HepG2 (cell line): ENCODE results near the gene NAPB. TPM values are rescaled to one million over a fixed set of nuclear protein-coding genes. Genes with fewer than 3 reads are reported as not detected.

Experiments
- ARID5B ChIP-seq: IDR thresholded peaks from 2 replicates; pipeline ENCODE4 v1.4.0; 2020; ENCODE audit warnings: mild to moderate bottlenecking, missing genetic modification reagents
- ESRRA ChIP-seq: sonication (generic); formaldehyde crosslinking; IDR thresholded peaks from 2 replicates; pipeline ENCODE4 v1.5.1; 2020; ENCODE audit warnings: mild to moderate bottlenecking, low read depth, missing genetic modification reagents
- ETV5 ChIP-seq: IDR thresholded peaks from 2 replicates; pipeline ENCODE4 v1.6.1; 2018; ENCODE audit warnings: missing biosample characterization, missing genetic modification reagents, inconsistent platforms, borderline replicate concordance
- FIP1L1 ChIP-seq: fragments of 200-400 bp; formaldehyde crosslinking; IDR thresholded peaks from 2 replicates; pipeline ENCODE4 v1.6.1; 2018; ENCODE audit warnings: low read depth, mild to moderate bottlenecking, low read length, moderate library complexity, borderline replicate concordance; ENCODE audit not compliant: insufficient read depth
- GABPB1 ChIP-seq: IDR thresholded peaks from 2 replicates; pipeline ENCODE4 v1.6.1; 2016; ENCODE audit warnings: mild to moderate bottlenecking, missing genetic modification reagents, moderate library complexity, missing compliant biosample characterization
- MAF1 ChIP-seq: sonication (generic); formaldehyde crosslinking; IDR thresholded peaks from 2 replicates; pipeline ENCODE4 v1.5.0; 2020; ENCODE audit warnings: missing genetic modification reagents, borderline replicate concordance
- MATR3 ChIP-seq: sonication (generic); formaldehyde crosslinking; IDR thresholded peaks from 2 replicates; pipeline ENCODE4 v1.4.0; 2020; ENCODE audit warnings: missing genetic modification reagents
- MBD4 ChIP-seq: IDR thresholded peaks from 2 replicates; pipeline ENCODE4 v1.6.1; 2012; ENCODE audit warnings: low read length, inconsistent platforms, borderline replicate concordance
- MED1 ChIP-seq: sonication (generic); formaldehyde crosslinking; IDR thresholded peaks from 2 replicates; pipeline ENCODE4 v1.4.0; 2020; ENCODE audit warnings: missing genetic modification reagents
- NFYB ChIP-seq: sonication (generic); formaldehyde crosslinking; IDR thresholded peaks from 2 replicates; pipeline ENCODE4 v1.4.0; 2020; ENCODE audit warnings: missing genetic modification reagents
- PITX1 ChIP-seq: sonication (generic); formaldehyde crosslinking; IDR thresholded peaks from 2 replicates; pipeline ENCODE4 v1.5.1; 2020; ENCODE audit warnings: mild to moderate bottlenecking, missing genetic modification reagents
- SIX1 ChIP-seq: sonication (generic); formaldehyde crosslinking; IDR thresholded peaks from 2 replicates; pipeline ENCODE4 v1.4.0; 2020; ENCODE audit warnings: missing genetic modification reagents, borderline replicate concordance
- TARDBP ChIP-seq: sonication (generic); formaldehyde crosslinking; IDR thresholded peaks from 2 replicates; pipeline ENCODE4 v1.8.0; 2022; ENCODE audit warnings: mild to moderate bottlenecking, missing genetic modification reagents
- ZFAT ChIP-seq: sonication (generic); formaldehyde crosslinking; conservative IDR thresholded peaks from 2 replicates; pipeline ENCODE4 v1.8.1; 2023; ENCODE audit warnings: missing genetic modification reagents, inconsistent platforms
- ZFP36 ChIP-seq: fragments of 150-350 bp; IDR thresholded peaks from 2 replicates; pipeline ENCODE4 v1.6.1; 2018; ENCODE audit warnings: borderline replicate concordance, low read length, low read depth; ENCODE audit not compliant: partially characterized antibody
- ZKSCAN8 ChIP-seq: IDR thresholded peaks from 2 replicates; pipeline ENCODE4 v1.6.1; 2016; ENCODE audit warnings: borderline replicate concordance, missing genetic modification reagents, missing compliant biosample characterization
- ZNF10 ChIP-seq: sonication (generic); formaldehyde crosslinking; IDR thresholded peaks from 2 replicates; pipeline ENCODE4 v1.4.0; 2020; ENCODE audit warnings: mild to moderate bottlenecking, low read depth, missing genetic modification reagents, borderline replicate concordance
- ZNF138 ChIP-seq: sonication (generic); formaldehyde crosslinking; IDR thresholded peaks from 2 replicates; pipeline ENCODE4 v1.5.0; 2020; ENCODE audit warnings: mild to moderate bottlenecking, low read depth, missing genetic modification reagents
- ZNF256 ChIP-seq: sonication (generic); formaldehyde crosslinking; conservative IDR thresholded peaks from 2 replicates; pipeline ENCODE4 v1.4.0; 2020; ENCODE audit warnings: missing genetic modification reagents
- ZNF605 ChIP-seq: sonication (generic); formaldehyde crosslinking; IDR thresholded peaks from 2 replicates; pipeline ENCODE4 v1.8.0; 2022; ENCODE audit warnings: mild to moderate bottlenecking, missing genetic modification reagents
- ZNF883 ChIP-seq: sonication (generic); formaldehyde crosslinking; IDR thresholded peaks from 2 replicates; pipeline ENCODE4 v1.5.1; 2020; ENCODE audit warnings: mild to moderate bottlenecking, missing genetic modification reagents; ENCODE audit errors: not compliant biosample characterization
- polyA plus RNA-seq, 8 experiments: library from polyadenylated mRNA; depleted of rRNA in 3 of 8; stranded (reverse) in 7 of 8; unstranded in 1 of 8; fragments of >200 nt; fragmentation: Illumina TruSeq in 4 of 8; extraction: Trizol in 4 of 8; gene quantifications; 2 replicates each; pipeline versions ENCODE4 v1.2.1 to v1.2.3, GENCODE V29; 2011 to 2016; ENCODE audit warnings: low read depth in 4 of 8, missing spikeins in 1 of 8, mixed read lengths in 1 of 8; ENCODE audit not compliant: insufficient read depth in 1 of 8
- total RNA-seq, 5 experiments: library from RNA; depleted of rRNA; stranded (reverse); fragments of >200 nt; fragmentation: Illumina TruSeq; extraction: Trizol; gene quantifications; 2 replicates each; pipeline ENCODE4 v1.2.3, GENCODE V29; 2016; ENCODE audit warnings: low read depth in 1 of 5
- TF ChIP-seq, protein P1 (sequence below): sonication (generic); formaldehyde crosslinking; IDR thresholded peaks from 2 replicates; pipeline ENCODE4 v1.5.0; 2020; ENCODE audit warnings: mild to moderate bottlenecking, missing genetic modification reagents
- TF ChIP-seq, protein P2 (sequence below): sonication (generic); formaldehyde crosslinking; IDR thresholded peaks from 2 replicates; pipeline ENCODE4 v1.5.0; 2020; ENCODE audit warnings: missing genetic modification reagents, mild to moderate bottlenecking, borderline replicate concordance

NAPB gene
- total and polyA plus RNA-seq, 2 of the 13 experiments (the other 11 are each of a cell fraction or from before 2014, with no cell fraction given): 15.2 to 16.1 TPM

DNA sequence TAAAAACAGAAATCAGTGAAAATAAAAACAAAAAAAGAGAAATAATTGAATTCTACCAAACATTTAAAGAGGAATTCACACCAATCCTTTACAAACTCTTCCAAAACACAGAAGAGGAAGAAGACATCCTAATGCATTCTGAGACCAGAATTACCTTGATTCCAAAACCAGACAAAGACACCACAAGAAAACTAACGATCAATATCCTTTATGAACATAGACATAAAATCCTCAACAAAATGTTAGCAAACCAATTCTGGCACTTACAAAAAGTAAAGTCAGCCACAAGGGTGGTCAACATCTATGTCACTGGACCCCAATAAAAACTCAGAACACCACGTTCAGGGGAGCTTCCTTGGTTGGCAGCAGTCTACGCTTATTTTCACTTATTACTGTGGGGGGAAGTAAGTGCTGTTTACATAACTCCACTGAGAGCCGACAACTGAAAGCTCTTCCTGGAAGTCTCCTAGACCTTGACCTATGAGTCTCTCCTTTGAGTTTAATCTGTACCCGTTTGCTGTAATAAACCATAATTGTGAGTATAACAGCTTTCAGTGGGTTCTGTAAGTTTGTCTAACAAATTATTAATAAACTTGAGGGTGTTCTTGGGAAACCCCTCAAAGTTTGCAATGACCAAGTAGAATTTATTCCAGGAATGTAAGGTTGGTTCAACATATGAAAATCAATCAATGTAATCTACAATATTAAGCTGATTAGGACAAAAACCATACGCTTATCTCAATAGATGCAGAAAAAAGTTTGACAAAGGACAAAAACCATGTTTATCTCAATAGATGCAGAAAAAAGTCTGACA is 34.8 kb downstream of the NAPB start (continued):
- TF ChIP-seq ZNF605 (CRISPR knock-in tag) (no peak), GABPB1 (CRISPR knock-in tag) (peak; percentile 28; the same call in 1 of the 2 replicates), MATR3 (no peak), MED1 (CRISPR knock-in tag) (peak; percentile 68; the same call in 1 of the 2 replicates), PITX1 (CRISPR knock-in tag) (no peak), ZFP36 (no peak), ESRRA (CRISPR knock-in tag) (no peak), FIP1L1 (no peak), ZNF138 (no peak), ZKSCAN8 (peak; percentile 85; the same call in 1 of the 2 replicates), ETV5 (CRISPR knock-in tag) (peak; percentile 69; the same call in 1 of the 2 replicates), ZFAT (CRISPR knock-in tag) (no peak), NFYB (CRISPR knock-in tag) (no peak), ZNF883 (CRISPR knock-in tag) (no peak), ZNF256 (no peak), MBD4 (no peak), ARID5B (CRISPR knock-in tag) (peak; percentile 96), ZNF10 (CRISPR knock-in tag) (no peak), TARDBP (CRISPR knock-in tag) (0 out of 2 replicates have a peak, but pooled peaks have one; percentile 41), SIX1 (CRISPR knock-in tag) (no peak), MAF1 (CRISPR knock-in tag) (no peak)
- TF ChIP-seq, protein P1, sequence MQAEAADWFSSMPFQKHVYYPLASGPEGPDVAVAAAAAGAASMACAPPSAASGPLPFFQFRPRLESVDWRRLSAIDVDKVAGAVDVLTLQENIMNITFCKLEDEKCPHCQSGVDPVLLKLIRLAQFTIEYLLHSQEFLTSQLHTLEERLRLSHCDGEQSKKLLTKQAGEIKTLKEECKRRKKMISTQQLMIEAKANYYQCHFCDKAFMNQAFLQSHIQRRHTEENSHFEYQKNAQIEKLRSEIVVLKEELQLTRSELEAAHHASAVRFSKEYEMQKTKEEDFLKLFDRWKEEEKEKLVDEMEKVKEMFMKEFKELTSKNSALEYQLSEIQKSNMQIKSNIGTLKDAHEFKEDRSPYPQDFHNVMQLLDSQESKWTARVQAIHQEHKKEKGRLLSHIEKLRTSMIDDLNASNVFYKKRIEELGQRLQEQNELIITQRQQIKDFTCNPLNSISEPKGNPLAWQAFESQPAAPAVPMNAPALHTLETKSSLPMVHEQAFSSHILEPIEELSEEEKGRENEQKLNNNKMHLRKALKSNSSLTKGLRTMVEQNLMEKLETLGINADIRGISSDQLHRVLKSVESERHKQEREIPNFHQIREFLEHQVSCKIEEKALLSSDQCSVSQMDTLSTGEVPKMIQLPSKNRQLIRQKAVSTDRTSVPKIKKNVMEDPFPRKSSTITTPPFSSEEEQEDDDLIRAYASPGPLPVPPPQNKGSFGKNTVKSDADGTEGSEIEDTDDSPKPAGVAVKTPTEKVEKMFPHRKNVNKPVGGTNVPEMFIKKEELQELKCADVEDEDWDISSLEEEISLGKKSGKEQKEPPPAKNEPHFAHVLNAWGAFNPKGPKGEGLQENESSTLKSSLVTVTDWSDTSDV (CRISPR knock-in tag): no peak
- TF ChIP-seq, protein P2, sequence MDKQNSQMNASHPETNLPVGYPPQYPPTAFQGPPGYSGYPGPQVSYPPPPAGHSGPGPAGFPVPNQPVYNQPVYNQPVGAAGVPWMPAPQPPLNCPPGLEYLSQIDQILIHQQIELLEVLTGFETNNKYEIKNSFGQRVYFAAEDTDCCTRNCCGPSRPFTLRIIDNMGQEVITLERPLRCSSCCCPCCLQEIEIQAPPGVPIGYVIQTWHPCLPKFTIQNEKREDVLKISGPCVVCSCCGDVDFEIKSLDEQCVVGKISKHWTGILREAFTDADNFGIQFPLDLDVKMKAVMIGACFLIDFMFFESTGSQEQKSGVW: no peak
